NOMO-1 (cell line): ENCODE data around the gene MYO7B.
"Not testable (repeated sequence)": the region's sequence is repeated elsewhere in the genome, so short reads cannot be mapped to it uniquely, and the experiment has no call there.

Experiments used
- DNase-seq, 2 experiments: peaks; one replicate each; lab custom pipeline; 2025; ENCODE audit not compliant: unreplicated experiment in 2 of 2; lab: John Stamatoyannopoulos, UW

MYO7B gene

GRCh38 chr2:127572352-127572751, 36.9 kb downstream of the MYO7B start:
- DNase-seq: not testable (repeated sequence)

GRCh38 chr2:127572841-127573240, 37.4 kb downstream of the MYO7B start:
- no peak for DNase-seq

GRCh38 chr2:127573298-127573697, 37.8 kb downstream of the MYO7B start:
- no peak for DNase-seq

GRCh38 chr2:127573771-127574170, 38.3 kb downstream of the MYO7B start:
- no peak for DNase-seq

GRCh38 chr2:127574656-127575055, 39.2 kb downstream of the MYO7B start:
- no peak for DNase-seq

GRCh38 chr2:127575185-127575765, 39.8 kb downstream of the MYO7B start:
- DNase-seq: peak; percentile 25 to 81

GRCh38 chr2:127575941-127576432, 40.5 kb downstream of the MYO7B start:
- no peak for DNase-seq

- no peak for DNase-seq
Observed at GRCh38 chr2:127576433-127577207, 41.1 kb downstream of the MYO7B start.

- no peak for DNase-seq
Observed at GRCh38 chr2:127577208-127577475, 41.7 kb downstream of the MYO7B start.

- no peak for DNase-seq
Observed at GRCh38 chr2:127577503-127577902, 42.0 kb downstream of the MYO7B start.

- DNase-seq: no peak
Observed at GRCh38 chr2:127577973-127578372, 42.5 kb downstream of the MYO7B start.

- no peak for DNase-seq
Observed at GRCh38 chr2:127578411-127578810, 42.9 kb downstream of the MYO7B start.

- no peak for DNase-seq
Observed at GRCh38 chr2:127579231-127579630, 43.7 kb downstream of the MYO7B start.

- DNase-seq: peak in 1 of 2 experiments; percentile 16
Observed at GRCh38 chr2:127580167-127581049, 44.9 kb downstream of the MYO7B start.

GRCh38 chr2:127581050-127581345, 45.5 kb downstream of the MYO7B start:
- DNase-seq: no peak

- no peak for DNase-seq
Observed at GRCh38 chr2:127581516-127582490, 46.3 kb downstream of the MYO7B start.

GRCh38 chr2:127582863-127583861, 47.7 kb downstream of the MYO7B start:
- DNase-seq: no peak

GRCh38 chr2:127584047-127584446, 48.6 kb downstream of the MYO7B start:
- DNase-seq: no peak

- DNase-seq: no peak
Observed at GRCh38 chr2:127584516-127585033, 49.1 kb downstream of the MYO7B start.
